HG03439 (cell line): ENCODE results near the gene CLMN.

Experiments used
- ATAC-seq: cut with Tn5 transposase; IDR thresholded peaks from one replicate; pipeline ENCODE4 v1.9.1; 2021; ENCODE audit warnings: mild to moderate bottlenecking, moderate library complexity; ENCODE audit not compliant: unreplicated experiment

CLMN gene, protein sequence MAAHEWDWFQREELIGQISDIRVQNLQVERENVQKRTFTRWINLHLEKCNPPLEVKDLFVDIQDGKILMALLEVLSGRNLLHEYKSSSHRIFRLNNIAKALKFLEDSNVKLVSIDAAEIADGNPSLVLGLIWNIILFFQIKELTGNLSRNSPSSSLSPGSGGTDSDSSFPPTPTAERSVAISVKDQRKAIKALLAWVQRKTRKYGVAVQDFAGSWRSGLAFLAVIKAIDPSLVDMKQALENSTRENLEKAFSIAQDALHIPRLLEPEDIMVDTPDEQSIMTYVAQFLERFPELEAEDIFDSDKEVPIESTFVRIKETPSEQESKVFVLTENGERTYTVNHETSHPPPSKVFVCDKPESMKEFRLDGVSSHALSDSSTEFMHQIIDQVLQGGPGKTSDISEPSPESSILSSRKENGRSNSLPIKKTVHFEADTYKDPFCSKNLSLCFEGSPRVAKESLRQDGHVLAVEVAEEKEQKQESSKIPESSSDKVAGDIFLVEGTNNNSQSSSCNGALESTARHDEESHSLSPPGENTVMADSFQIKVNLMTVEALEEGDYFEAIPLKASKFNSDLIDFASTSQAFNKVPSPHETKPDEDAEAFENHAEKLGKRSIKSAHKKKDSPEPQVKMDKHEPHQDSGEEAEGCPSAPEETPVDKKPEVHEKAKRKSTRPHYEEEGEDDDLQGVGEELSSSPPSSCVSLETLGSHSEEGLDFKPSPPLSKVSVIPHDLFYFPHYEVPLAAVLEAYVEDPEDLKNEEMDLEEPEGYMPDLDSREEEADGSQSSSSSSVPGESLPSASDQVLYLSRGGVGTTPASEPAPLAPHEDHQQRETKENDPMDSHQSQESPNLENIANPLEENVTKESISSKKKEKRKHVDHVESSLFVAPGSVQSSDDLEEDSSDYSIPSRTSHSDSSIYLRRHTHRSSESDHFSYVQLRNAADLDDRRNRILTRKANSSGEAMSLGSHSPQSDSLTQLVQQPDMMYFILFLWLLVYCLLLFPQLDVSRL

GRCh38 chr14:95319312-95320077 is at the start of gene CLMN:
Gene CLMN, minus strand, starts transcription at chr14:95319908. Its CDS starts 116 bp downstream, at chr14:95319792.
- ATAC-seq = no peak

- no peak for ATAC-seq
Observed at GRCh38 chr14:95365401-95365800, 45.7 kb upstream of the CLMN start.

- no peak for ATAC-seq
Observed at GRCh38 chr14:95364481-95365209, 44.9 kb upstream of the CLMN start.

DNA sequence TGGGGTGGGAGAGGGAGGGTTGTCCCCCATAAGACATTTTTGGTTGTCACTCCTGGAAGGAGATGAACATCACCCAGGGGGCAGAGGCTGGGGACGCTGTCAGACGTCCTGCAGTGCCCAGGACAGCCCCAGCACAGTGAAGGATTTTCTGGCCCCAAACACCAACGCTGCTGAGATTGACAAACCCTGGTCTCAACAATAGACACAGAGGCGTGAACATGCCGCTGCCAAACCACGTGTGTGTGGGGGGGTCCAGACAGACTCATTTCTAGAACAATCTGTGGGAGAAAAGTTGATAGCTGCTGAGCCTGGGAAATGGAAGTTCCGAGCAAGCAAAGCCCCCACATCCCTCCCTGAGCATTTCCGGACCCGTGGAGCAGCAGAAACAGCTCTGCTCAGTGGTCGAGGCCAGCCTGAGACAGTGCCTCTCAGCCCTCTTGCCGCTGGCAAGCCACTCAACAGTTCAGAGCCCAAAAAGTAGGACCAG is 43.8 kb upstream of the CLMN start:
- no peak for ATAC-seq

- ATAC-seq = no peak
Observed at GRCh38 chr14:95362138-95362494, 42.4 kb upstream of the CLMN start.

DNA sequence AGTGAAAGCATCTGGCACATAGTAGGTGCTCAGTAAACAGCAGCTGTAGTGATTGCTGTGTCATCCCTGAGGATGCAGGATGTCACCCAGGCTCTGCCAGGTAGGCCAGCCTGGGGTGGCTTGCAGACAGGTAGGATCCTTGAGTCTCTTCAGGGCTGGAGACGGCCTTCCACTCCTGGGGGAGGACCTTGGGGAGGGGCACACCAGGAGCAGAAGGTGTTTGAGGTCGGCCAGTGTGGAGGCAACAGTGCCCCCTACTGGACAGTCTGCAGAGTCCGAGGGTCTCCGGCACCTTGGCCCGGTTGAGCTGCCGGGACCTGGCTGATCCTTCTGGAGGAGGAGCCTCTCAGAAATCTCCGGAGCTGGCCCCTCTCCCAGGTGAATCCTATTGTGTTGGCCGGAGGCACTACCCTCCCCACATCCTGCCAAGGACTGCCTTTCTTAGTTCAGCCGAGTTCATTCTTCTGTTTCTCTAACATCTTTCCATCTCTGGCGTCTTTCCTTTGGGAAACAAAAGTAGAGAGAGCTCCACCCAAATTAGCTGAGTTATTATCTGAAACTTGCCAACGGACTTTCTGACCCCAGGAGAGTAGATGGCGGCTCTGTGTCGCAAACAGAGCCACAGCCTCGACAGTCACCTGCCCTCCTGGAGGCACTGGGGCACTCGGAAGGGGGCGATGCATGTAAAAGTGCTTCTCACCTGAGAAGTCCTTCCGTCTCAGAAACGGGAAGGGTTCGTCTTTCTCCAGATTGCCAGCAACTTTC is 41.8 kb upstream of the CLMN start:
- no peak for ATAC-seq

DNA sequence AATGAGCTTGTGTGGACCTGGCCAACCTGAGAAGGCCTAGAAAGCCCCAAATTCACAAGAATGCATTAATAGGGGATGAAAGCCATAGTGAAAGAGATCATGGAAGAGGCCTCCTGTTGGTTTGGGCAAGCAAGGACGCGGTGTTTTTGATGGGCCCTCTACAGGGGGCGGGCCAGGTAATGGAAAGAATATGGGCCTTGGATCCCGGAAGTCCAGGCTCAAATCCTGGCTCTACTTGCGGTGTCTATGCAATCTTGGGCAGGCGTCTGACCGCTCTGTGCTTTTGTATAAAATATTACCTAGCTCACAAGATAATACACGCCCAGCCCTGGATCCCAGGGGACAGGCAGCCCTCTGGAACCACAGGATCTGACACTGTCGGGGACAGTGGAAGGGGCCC is 41.1 kb upstream of the CLMN start:
- no peak for ATAC-seq

- no peak for ATAC-seq
Observed at GRCh38 chr14:95359994-95360826, 40.5 kb upstream of the CLMN start.

DNA sequence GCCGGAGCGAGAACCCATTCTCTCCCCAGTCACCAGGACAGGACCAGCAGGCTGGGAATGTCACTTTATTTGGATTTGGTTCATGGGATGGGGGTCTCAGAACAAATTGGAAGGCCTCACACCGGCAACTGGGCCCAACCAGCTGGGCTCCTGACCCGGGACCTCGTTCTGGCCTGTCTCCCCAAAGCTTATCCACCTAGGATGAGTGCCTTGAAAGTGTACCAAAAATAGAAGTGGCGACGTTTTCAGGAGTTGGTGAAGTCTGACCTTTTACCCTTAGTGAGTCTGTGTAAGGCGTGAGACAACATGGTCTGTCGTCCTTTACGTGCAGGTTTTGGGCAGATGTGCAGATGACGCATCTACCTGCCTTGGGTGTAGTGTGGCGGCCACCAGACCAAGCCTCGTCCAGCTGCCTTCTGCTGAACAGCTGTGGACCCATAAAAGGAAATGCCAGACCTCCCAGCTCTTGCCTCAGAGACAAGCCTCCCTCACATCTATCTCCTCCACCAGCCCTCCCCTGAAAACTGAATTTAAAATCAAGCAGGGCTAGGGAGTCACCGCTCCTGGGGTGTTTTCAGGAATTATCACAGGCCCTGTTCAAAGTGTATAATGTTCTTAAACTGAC is 36.6 kb upstream of the CLMN start:
- ATAC-seq = no peak

DNA sequence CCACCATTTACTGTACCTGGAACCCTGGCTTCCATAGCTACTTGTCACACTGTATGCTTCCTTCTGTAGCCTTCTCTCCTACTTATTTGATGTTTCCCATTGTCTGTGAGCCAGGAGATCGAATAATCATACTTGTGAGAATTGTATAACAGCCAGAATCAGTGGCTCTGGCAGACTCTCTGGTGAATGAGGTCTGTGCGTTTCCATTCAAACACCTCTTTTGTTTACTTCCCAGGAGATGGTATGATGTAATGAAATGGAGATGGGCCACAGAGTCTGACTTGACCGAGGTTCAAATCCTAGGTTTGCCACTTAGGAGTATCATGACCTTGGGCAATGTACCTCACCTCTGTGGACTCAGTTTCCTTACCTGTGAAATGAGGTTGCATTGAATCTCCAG is 35.7 kb upstream of the CLMN start:
- ATAC-seq = no peak

- ATAC-seq = no peak
Observed at GRCh38 chr14:95354834-95355233, 35.1 kb upstream of the CLMN start.

GRCh38 chr14:95353664-95354063 is 34.0 kb upstream of the CLMN start:
- no peak for ATAC-seq

DNA sequence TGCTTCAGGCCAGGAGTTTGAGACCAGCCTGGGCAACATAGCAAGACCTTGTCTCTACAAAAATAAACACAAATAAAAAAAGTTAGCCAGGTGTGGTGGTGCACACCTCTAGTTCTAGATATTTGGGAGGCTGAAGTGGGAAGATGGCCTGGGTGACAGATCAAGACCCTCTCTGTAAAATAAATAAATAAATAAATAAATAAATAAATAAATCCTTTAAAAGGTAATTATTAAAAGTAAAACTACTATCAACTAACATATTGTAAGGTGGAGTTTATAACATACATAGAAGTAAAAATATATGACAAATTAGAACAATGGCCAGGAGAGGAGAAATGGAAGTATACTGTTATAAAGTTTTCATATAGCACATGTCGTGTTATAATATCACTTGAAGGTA is 33.3 kb upstream of the CLMN start:
- ATAC-seq = no peak

DNA sequence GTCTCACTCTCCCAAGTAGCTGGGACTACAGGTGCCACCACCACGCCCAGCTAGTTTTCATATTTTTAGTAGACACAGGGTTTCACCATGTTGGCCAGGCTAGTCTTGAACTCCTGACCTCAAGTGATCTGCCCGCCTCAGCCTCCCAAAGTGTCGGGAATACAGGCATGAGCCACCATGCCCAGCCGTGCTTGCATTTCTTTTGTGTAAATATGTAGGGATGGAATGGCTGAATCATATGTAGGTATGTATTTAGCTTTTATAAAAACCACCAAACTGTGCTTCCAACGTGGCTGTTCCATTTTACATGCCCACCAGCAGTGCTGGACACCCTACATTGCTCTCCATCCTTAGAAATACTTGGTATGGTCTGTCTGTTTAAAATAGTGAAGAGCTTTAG is 32.8 kb upstream of the CLMN start:
- ATAC-seq = no peak

- no peak for ATAC-seq
Observed at GRCh38 chr14:95349241-95349640, 29.5 kb upstream of the CLMN start.

GRCh38 chr14:95348395-95349080 is 28.8 kb upstream of the CLMN start:
- no peak for ATAC-seq

DNA sequence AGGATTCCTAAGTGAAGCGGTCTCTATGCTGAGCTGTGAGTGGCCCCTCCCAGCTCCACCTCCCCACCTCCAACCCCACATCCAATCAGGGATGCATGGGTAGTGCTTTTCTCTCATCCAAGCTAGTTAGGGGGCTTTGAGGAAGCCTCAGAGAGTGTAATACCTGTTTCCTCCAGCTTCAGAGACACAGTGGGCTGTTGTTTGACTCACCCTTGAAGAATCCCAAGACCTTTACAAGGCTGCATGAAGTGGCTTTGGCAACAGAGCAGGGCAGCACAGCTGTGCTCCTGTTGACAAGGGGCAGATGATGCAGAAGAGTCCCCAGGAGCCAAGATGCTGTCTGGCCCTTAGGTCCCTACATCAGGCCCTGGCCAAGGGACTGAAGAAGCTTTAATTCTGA is 27.1 kb upstream of the CLMN start:
- no peak for ATAC-seq

DNA sequence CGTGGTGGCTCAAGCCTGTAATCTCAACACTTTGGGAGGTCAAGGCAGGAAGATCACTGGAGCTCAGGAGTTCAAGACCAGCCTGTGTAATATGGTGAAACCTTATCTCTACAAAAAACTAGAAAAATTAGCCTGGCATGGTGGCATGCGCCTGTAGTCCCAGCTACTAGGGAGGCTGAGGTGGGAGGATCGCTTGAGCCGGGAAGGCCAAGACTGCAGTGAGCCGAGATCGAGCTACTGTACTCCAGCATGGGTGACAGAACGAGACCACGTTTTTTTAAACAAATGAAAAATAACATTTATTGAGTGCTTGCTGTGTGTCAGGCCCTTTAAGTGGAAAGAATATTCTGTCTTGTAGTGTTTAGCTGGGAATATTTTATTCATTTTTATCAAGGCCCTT is 26.6 kb upstream of the CLMN start:
- no peak for ATAC-seq
